ENCODE results near the gene LBR.

Gene LBR

GRCh38 chr1:225445639-225446594 is 18.1 kb upstream of the LBR start:
- DNase-seq (ENCODE audit: low spot score) = no peak

GRCh38 chr1:225442123-225442505 is 14.3 kb upstream of the LBR start:
- no peak for DNase-seq (ENCODE audit: low spot score)

- DNase-seq (ENCODE audit: low spot score) = no peak
These were observed 13.7 kb upstream of the LBR start for GRCh38 chr1:225441314-225442122.

- no peak for DNase-seq (ENCODE audit: low spot score)
These were observed 12.8 kb upstream of the LBR start for GRCh38 chr1:225440380-225441221.

- DNase-seq (ENCODE audit: low spot score) = no peak
These were observed 10.0 kb upstream of the LBR start for GRCh38 chr1:225437710-225438437.

- no peak for DNase-seq (ENCODE audit: low spot score)
These were observed 8.1 kb upstream of the LBR start for GRCh38 chr1:225435957-225436392.

GRCh38 chr1:225435487-225435886 is 7.6 kb upstream of the LBR start:
- DNase-seq (ENCODE audit: low spot score) = no peak

GRCh38 chr1:225435076-225435475 is 7.2 kb upstream of the LBR start:
- DNase-seq (ENCODE audit: low spot score) = no peak

- no peak for DNase-seq (ENCODE audit: low spot score)
These were observed 6.2 kb upstream of the LBR start for GRCh38 chr1:225434046-225434445.

- no peak for DNase-seq (ENCODE audit: low spot score)
These were observed 3.4 kb upstream of the LBR start for GRCh38 chr1:225431081-225431863.

- no peak for DNase-seq (ENCODE audit: low spot score)
These were observed 2.5 kb upstream of the LBR start for GRCh38 chr1:225430301-225430700.

- peak; percentile 21 for DNase-seq (ENCODE audit: low spot score)
These were observed 1.1 kb upstream of the LBR start for GRCh38 chr1:225428881-225429455.

GRCh38 chr1:225428068-225428880 is 436 bp upstream of the LBR start:
- peak; percentile 96 for DNase-seq (ENCODE audit: low spot score)

GRCh38 chr1:225426395-225427234 is 1.2 kb downstream of the LBR start:
- peak; percentile 43 for DNase-seq (ENCODE audit: low spot score)

GRCh38 chr1:225425201-225425786 is 2.5 kb downstream of the LBR start:
- DNase-seq (ENCODE audit: low spot score) = no peak

- no peak for DNase-seq (ENCODE audit: low spot score)
These were observed 3.2 kb downstream of the LBR start for GRCh38 chr1:225424562-225425200.

- DNase-seq (ENCODE audit: low spot score) = no peak
These were observed 4.4 kb downstream of the LBR start for GRCh38 chr1:225423518-225423855.

Data from activated CD4-positive, alpha-beta T cell treated with anti-CD3 and anti-CD28 coated beads, Interleukin-2, Interleukin-4, amounts not matched to agents 100 ng/mL and 50 ng/mL, durations not matched to agents 16 hours and 8 hours (primary cell).